G401 (cell line): Measurements from ENCODE around the gene PIERCE2. TPM values are rescaled to one million over a fixed set of nuclear protein-coding genes. Genes with fewer than 3 reads are reported as not detected.
"Not testable (repeated sequence)": the region's sequence is repeated elsewhere in the genome, so short reads cannot be mapped to it uniquely, and the experiment has no call there.

Experiments used
- DNase-seq: peaks from one replicate; pipeline ENCODE4 v3.0.0-alpha.2; 2015; ENCODE audit warnings: low spot score
- in situ Hi-C: cut with HindIII; loops from 2 replicates; pipeline ENCODE4 v1.10.0; 2016; ENCODE audit warnings: low sequenced_read_pairs, mixed read lengths
- total RNA-seq: library from RNA; depleted of rRNA; stranded (reverse); fragments of >200 nt; shearing (Covaris generic); gene quantifications from 2 replicates; pipeline ENCODE4 v1.2.3, GENCODE V29; 2014; rRNA removed

Gene PIERCE2
- total RNA-seq, 1 experiment from 2014 or later: 10.9 TPM

DNA sequence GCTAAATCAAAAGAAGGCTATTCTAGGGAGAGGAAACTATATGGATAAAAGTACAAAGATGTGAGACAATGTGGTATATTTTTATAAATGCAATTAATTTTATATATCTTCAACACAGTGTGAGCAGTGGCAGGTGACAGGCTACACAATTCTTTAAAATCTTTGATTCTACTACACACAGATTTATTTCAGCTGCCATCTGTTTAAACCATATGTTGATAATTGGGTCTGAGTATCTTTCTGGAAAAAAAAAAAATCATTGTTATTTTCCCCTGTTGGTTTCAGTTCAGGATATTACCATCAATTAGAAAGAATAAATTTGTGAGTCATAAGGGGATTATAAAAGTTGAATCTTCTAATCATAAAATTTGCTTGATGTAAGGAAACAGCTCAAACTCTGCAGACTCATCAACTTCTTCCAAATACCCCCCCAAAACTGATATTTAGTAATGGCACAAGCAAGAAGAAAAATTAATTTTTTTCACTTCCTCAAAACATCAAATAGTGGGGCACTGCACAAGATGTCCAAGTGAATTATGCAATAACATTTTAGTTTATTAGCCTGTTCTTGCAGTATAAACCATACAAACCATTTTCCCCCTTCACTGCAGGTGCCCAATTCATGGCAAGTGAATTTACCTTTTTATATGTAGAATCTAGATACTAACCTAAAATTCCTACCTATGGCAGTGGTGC, 12.0 kb downstream of the PIERCE2 start:
- DNase-seq: peak; percentile 71
- in situ Hi-C loops: no loop called here

DNA sequence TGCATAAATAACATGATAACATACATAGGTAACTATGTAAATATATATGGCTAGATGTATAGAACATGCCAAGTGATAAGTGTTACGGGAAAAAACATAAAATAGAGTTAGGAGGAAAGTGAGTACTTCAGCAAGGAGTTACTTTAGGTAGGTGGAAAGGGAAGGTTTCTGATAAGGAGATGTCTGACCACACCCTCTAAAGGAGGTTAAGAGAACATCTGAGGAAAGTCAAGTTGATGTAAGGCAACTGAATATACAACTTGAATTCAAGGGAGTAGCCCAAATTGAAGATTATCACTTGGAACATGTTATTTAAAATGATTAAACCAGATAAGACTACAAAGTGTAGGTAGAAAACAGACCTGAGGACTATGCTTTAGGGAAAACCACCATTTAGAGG, 13.8 kb downstream of the PIERCE2 start:
- in situ Hi-C loops: no loop called here
- DNase-seq: no peak

DNA sequence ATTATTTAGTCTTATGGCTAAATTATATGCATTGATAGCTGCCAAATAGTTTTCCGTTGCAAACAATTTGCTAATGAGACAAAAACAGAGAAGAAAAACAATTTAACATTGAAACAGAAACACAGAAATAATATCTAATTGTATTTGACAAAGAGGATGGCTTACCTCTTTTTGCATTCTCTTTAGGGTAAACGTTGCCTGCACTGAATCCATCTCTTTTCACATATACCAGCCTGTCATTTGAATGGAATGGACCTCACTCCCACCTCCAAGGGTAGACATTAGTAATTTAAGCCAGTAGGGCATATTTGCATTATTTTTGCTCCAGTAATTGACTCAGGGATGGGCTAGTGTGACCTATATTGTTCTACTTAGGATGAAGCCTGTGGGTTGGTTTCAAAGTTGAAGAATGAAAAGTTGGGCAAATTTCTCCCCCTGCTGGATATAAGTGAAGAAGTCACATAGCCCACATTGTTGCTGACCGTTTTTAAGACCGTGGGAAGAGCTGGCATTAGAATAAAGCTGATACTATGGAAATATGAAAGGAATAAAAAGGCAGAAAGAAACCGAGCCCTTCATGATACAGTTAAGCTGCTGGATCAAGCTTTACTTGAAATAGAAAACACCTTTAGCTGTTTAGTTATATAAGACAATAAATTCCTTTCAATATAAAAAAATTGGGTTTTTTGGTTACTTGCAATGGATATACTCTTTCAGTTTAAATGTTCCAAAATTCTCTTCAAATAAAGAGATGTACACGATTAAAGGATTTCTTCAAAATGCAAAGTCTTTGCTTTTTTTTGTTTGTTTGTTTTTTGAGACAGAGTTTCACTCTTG, 26.9 kb downstream of the PIERCE2 start:
- DNase-seq: peak; percentile 70
- in situ Hi-C loops: no loop called here

DNA sequence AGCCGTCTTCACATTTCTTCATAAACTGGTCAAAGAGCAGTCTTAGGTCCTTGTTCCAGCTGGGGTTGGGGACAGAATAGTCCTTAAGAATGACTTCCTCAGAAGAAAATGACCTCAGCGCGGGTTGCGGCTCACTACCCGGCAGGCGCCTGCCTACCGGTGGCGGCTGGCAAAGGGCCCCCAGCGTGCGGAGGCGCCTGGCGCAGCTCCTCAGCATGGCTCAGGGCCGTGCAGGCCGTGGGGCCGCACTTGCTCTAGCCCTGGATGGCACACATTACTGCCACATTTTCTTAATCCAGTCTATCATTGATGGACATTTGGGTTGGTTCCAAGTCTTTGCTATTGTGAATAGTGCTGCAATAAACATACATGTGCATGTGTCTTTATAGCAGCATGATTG, 34.8 kb downstream of the PIERCE2 start:
- in situ Hi-C loops, DNase-seq: not testable (repeated sequence)

DNA sequence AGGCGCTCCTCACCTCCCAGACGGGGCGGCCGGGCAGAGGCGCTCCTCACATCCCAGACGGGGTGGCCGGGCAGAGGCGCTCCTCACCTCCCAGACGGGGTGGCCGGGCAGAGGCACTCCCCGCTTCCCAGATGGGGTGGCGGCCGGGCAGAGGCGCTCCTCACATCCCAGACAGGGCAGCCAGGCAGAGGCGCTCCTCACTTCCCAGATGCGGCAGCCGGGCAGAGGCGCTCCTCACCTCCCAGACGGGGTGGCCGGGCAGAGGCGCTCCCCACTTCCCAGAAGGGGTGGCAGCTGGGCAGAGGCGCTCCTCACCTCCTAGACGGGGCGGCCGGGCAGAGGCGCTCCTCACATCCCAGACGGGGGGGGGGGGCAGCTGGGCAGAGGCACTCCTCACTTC, 37.6 kb downstream of the PIERCE2 start:
- DNase-seq, in situ Hi-C loops: not testable (repeated sequence)

DNA sequence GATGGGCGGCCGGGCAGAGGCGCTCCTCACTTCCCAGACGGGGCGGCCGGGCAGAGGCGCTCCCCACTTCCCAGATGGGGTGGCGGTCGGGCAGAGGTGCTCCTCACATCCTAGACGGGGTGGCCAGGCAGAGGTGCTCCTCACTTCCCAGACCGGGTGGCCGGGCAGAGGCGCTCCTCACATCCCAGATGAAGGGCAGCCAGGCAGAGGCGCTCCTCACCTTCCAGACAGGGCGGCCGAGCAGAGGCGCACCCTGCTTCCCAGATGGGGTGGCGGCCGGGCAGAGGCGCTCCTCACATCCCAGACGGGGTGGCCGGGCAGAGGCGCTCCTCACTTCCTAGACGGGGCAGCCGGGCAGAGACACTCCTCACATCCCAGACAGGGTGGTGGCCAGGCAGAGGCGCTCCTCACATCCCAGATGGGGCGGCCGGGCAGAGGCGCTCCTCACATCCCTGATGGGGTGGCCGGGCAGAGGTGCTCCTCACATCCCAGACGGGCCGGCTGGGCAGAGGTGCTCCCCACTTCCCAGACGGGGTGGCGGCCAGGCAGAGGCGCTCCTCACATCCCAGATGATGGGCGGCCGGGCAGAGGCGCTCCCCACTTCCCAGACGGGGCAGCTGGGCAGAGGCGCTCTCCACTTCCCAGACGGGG, 38.2 kb downstream of the PIERCE2 start:
- DNase-seq, in situ Hi-C loops: not testable (repeated sequence)

DNA sequence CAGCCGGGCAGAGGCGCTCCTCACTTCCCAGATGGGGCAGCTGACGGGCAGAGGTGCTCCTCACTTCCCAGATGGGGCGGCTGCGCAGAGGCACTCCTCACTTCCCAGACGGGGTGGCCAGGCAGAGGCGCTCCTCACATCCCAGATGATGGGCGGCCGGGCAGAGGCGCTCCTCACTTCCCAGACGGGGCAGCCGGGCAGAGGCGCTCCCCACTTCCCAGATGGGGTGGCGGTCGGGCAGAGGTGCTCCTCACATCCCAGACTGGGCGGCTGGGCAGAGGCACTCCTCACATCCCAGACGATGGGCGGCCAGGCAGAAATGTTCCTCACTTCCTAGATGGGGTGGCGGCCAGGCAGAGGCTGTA, 38.7 kb downstream of the PIERCE2 start:
- in situ Hi-C loops, DNase-seq: not testable (repeated sequence)

DNA sequence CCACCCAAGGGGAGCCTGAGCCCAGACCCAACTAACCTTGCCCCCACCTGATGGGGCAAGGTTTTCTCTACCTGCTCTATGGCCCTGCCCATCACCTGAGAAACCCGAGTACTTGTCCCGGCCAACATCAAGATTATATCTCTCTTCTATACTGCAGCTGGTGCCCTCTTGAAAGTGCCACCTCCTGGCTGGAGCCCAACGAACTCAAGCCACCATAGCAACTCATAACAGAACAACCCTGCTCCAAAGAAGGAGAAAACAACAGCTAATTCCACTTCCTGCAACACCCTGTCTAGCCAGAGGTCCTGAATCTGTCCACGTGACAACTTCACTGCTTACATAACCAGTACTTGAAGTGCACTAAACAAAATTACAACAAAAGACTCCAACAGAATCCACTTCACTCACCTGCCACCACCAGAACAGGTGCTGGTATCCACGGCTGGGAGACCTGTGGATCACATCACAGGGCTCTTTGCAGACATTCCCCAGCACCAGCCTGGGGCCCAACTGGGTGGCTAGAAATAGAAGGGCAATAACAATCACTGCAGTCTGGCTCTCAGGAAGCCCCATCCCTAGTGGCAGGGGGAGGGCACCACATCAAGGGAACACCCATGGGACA, 49.2 kb downstream of the PIERCE2 start:
- in situ Hi-C loops: no loop called here
- no peak for DNase-seq

DNA sequence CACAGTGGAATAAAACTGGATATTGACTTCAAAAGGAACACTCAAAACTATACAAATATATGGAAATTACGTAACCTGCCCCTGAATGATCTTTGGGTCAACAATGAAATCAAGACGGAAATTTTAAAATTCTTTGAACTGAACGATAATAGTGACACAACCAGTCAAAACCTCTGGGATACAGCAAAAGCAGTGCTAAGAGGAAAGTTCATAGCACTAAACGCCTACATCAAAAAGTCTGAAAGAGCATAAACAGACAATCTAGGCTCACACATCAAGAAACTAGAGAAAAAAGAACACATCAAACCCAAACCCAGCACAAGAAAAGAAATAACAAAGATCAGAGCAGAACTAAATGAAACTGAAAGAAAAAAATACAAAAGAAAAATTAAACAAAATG, 53.2 kb downstream of the PIERCE2 start:
- DNase-seq: no peak
- in situ Hi-C loops: no loop called here

DNA sequence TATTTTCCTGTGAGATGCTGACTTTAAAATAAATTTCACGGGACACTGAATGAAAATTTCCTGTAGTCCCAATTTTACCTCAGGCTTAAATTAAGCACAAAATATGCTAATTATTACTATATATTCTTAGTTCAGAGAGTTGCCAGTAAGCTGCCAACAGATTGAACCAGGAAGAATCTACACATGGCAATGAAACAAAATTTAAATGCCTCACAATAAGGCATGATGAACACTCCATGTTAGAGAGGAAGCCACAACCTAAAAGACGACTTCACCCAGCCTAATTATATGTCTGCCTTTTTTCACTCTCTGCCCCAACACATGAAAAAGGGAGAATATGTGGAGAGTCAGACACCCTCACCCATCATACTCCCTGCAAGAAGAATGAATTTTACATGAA, 60.0 kb downstream of the PIERCE2 start:
- no peak for DNase-seq
- in situ Hi-C loops: no loop called here

Other genes with a start within 250 kb of the PIERCE2 start
- 136 and 152 TPM in 2 replicates for gene RSL24D1, start 211.6 kb upstream of the PIERCE2 start, total RNA-seq
- gene RAB27A, start 118.7 kb upstream of the PIERCE2 start, total RNA-seq: 5.2 and 7.3 TPM in 2 replicates
- 13.5 and 14.9 TPM in 2 replicates for gene PIGBOS1, start 89.4 kb upstream of the PIERCE2 start, total RNA-seq
- 4.3 and 9.0 TPM in 2 replicates for gene PIGB, start 89.3 kb upstream of the PIERCE2 start, total RNA-seq
- gene CCPG1, start 136 bp upstream of the PIERCE2 start, total RNA-seq: 16.5 and 22.3 TPM in 2 replicates
- 3.6 and 6.6 TPM in 2 replicates for gene DNAAF4, start 99.7 kb downstream of the PIERCE2 start, total RNA-seq
- gene PYGO1, start 179.8 kb downstream of the PIERCE2 start, total RNA-seq: 15.3 and 24.7 TPM in 2 replicates